ENCODE measurements around the gene FGD4. TPM values are rescaled to one million over a fixed set of nuclear protein-coding genes. Genes with fewer than 3 reads are reported as not detected.

The FGD4 gene
- total RNA-seq, 1 donor from 2014 or later, result 1.7 TPM

GRCh38 chr12:32419520-32419960 lies 20.2 kb downstream of the FGD4 start:
- intact Hi-C loops (cut with micrococcal nuclease), result no loop called here
- no peak overlapping the region for H3K27ac Mint-ChIP-seq
- no peak overlapping the region for H3K4me3 Mint-ChIP-seq (ENCODE audit: low read depth)
- no peak for DNase-seq (ENCODE audit: low spot score)
- H3K4me1 Mint-ChIP-seq (ENCODE audit: low read depth), result no peaks in the 10 kb centered on the region
- no peaks in the 10 kb centered on the region for H3K27me3 Mint-ChIP-seq (ENCODE audit: low read depth)
- no peaks in the 10 kb centered on the region for H3K9me3 Mint-ChIP-seq
- no peaks in the 10 kb centered on the region for H3K36me3 Mint-ChIP-seq (ENCODE audit: low read depth)

- no peaks in the 10 kb centered on the region for H3K36me3 Mint-ChIP-seq (ENCODE audit: low read depth)
- H3K27ac Mint-ChIP-seq, result no peak overlapping the region
- H3K4me1 Mint-ChIP-seq (ENCODE audit: low read depth), result no peaks in the 10 kb centered on the region
- H3K9me3 Mint-ChIP-seq, result no peaks in the 10 kb centered on the region
- H3K27me3 Mint-ChIP-seq (ENCODE audit: low read depth), result no peaks in the 10 kb centered on the region
- intact Hi-C loops (cut with micrococcal nuclease), result no loop called here
- no peak for DNase-seq (ENCODE audit: low spot score)
- no peak overlapping the region for H3K4me3 Mint-ChIP-seq (ENCODE audit: low read depth)
Measured at GRCh38 chr12:32420356-32420755, 21.0 kb downstream of the FGD4 start.

GRCh38 chr12:32423559-32423958 lies 24.2 kb downstream of the FGD4 start:
- Mint-ChIP-seq H3K4me3 (ENCODE audit: low read depth) (no peak overlapping the region), H3K4me1 (ENCODE audit: low read depth) (no peaks in the 10 kb centered on the region), H3K36me3 (ENCODE audit: low read depth) (no peaks in the 10 kb centered on the region), H3K9me3 (peaks cover 17% of the 10 kb centered on the region), H3K27ac (no peak overlapping the region), H3K27me3 (ENCODE audit: low read depth) (peaks cover 3% of the 10 kb centered on the region)
- intact Hi-C loops (cut with micrococcal nuclease), result no loop called here
- no peak for DNase-seq (ENCODE audit: low spot score)

- DNase-seq (ENCODE audit: low spot score), result no peak
- intact Hi-C loops (cut with micrococcal nuclease), result no loop called here
- H3K9me3 Mint-ChIP-seq, result peaks cover 19% of the 10 kb centered on the region
- H3K4me3 Mint-ChIP-seq (ENCODE audit: low read depth), result no peak overlapping the region
- H3K27me3 Mint-ChIP-seq (ENCODE audit: low read depth), result peaks cover 11% of the 10 kb centered on the region
- H3K4me1 Mint-ChIP-seq (ENCODE audit: low read depth), result no peaks in the 10 kb centered on the region
- no peaks in the 10 kb centered on the region for H3K36me3 Mint-ChIP-seq (ENCODE audit: low read depth)
- H3K27ac Mint-ChIP-seq, result no peak overlapping the region
Measured at GRCh38 chr12:32431025-32431424, 31.7 kb downstream of the FGD4 start.

- H3K36me3 Mint-ChIP-seq (ENCODE audit: low read depth), result no peaks in the 10 kb centered on the region
- no peak for DNase-seq (ENCODE audit: low spot score)
- no peak overlapping the region for H3K27ac Mint-ChIP-seq
- no peaks in the 10 kb centered on the region for H3K4me1 Mint-ChIP-seq (ENCODE audit: low read depth)
- H3K9me3 Mint-ChIP-seq, result no peaks in the 10 kb centered on the region
- no peak overlapping the region for H3K4me3 Mint-ChIP-seq (ENCODE audit: low read depth)
- intact Hi-C loops (cut with micrococcal nuclease), result no loop called here
- H3K27me3 Mint-ChIP-seq (ENCODE audit: low read depth), result peaks cover 4% of the 10 kb centered on the region
Measured at GRCh38 chr12:32435921-32436705, 36.8 kb downstream of the FGD4 start.

GRCh38 chr12:32437095-32437515 lies 37.7 kb downstream of the FGD4 start:
- no peaks in the 10 kb centered on the region for H3K4me1 Mint-ChIP-seq (ENCODE audit: low read depth)
- intact Hi-C loops (cut with micrococcal nuclease), result no loop called here
- H3K27ac Mint-ChIP-seq, result no peak overlapping the region
- DNase-seq (ENCODE audit: low spot score), result no peak
- H3K27me3 Mint-ChIP-seq (ENCODE audit: low read depth), result peaks cover 4% of the 10 kb centered on the region
- H3K36me3 Mint-ChIP-seq (ENCODE audit: low read depth), result no peaks in the 10 kb centered on the region
- no peaks in the 10 kb centered on the region for H3K9me3 Mint-ChIP-seq
- H3K4me3 Mint-ChIP-seq (ENCODE audit: low read depth), result no peak overlapping the region

GRCh38 chr12:32440120-32440865 lies 40.9 kb downstream of the FGD4 start:
- DNase-seq (ENCODE audit: low spot score), result no peak
- intact Hi-C loops (cut with micrococcal nuclease), result no loop called here
- H3K27ac Mint-ChIP-seq, result no peak overlapping the region
- H3K9me3 Mint-ChIP-seq, result no peaks in the 10 kb centered on the region
- no peaks in the 10 kb centered on the region for H3K4me1 Mint-ChIP-seq (ENCODE audit: low read depth)
- no peaks in the 10 kb centered on the region for H3K36me3 Mint-ChIP-seq (ENCODE audit: low read depth)
- peaks cover 4% of the 10 kb centered on the region for H3K27me3 Mint-ChIP-seq (ENCODE audit: low read depth)
- no peak overlapping the region for H3K4me3 Mint-ChIP-seq (ENCODE audit: low read depth)

GRCh38 chr12:32443491-32443890 lies 44.1 kb downstream of the FGD4 start:
- no peak for DNase-seq (ENCODE audit: low spot score)
- H3K27ac Mint-ChIP-seq, result no peak overlapping the region
- peaks cover 4% of the 10 kb centered on the region for H3K4me1 Mint-ChIP-seq (ENCODE audit: low read depth)
- no peaks in the 10 kb centered on the region for H3K36me3 Mint-ChIP-seq (ENCODE audit: low read depth)
- no peaks in the 10 kb centered on the region for H3K27me3 Mint-ChIP-seq (ENCODE audit: low read depth)
- no peak overlapping the region for H3K4me3 Mint-ChIP-seq (ENCODE audit: low read depth)
- H3K9me3 Mint-ChIP-seq, result no peaks in the 10 kb centered on the region
- intact Hi-C loops (cut with micrococcal nuclease), result no loop called here

- no peak for DNase-seq (ENCODE audit: low spot score)
- intact Hi-C loops (cut with micrococcal nuclease), result no loop called here
- no peak overlapping the region for H3K4me3 Mint-ChIP-seq (ENCODE audit: low read depth)
- peaks cover 9% of the 10 kb centered on the region for H3K4me1 Mint-ChIP-seq (ENCODE audit: low read depth)
- no peaks in the 10 kb centered on the region for H3K27me3 Mint-ChIP-seq (ENCODE audit: low read depth)
- no peaks in the 10 kb centered on the region for H3K9me3 Mint-ChIP-seq
- H3K36me3 Mint-ChIP-seq (ENCODE audit: low read depth), result no peaks in the 10 kb centered on the region
- H3K27ac Mint-ChIP-seq, result no peak overlapping the region
Measured at GRCh38 chr12:32444895-32445294, 45.5 kb downstream of the FGD4 start.

- no peak overlapping the region for H3K4me3 Mint-ChIP-seq (ENCODE audit: low read depth)
- no peaks in the 10 kb centered on the region for H3K36me3 Mint-ChIP-seq (ENCODE audit: low read depth)
Measured at GRCh38 chr12:32445356-32445755, 46.0 kb downstream of the FGD4 start.

GRCh38 chr12:32446316-32447119 lies 47.2 kb downstream of the FGD4 start:
- Mint-ChIP-seq H3K4me1 (ENCODE audit: low read depth) (peaks cover 9% of the 10 kb centered on the region), H3K36me3 (ENCODE audit: low read depth) (no peaks in the 10 kb centered on the region), H3K4me3 (ENCODE audit: low read depth) (no peak overlapping the region), H3K27ac (no peak overlapping the region), H3K9me3 (no peaks in the 10 kb centered on the region), H3K27me3 (ENCODE audit: low read depth) (no peaks in the 10 kb centered on the region)
- intact Hi-C loops (cut with micrococcal nuclease), result no loop called here
- no peak for DNase-seq (ENCODE audit: low spot score)

More at GRCh38 chr12:32445356-32445755, 46.0 kb downstream of the FGD4 start:
- no peak for DNase-seq (ENCODE audit: low spot score)
- no peak overlapping the region for H3K27ac Mint-ChIP-seq
- peaks cover 9% of the 10 kb centered on the region for H3K4me1 Mint-ChIP-seq (ENCODE audit: low read depth)
- intact Hi-C loops (cut with micrococcal nuclease), result no loop called here
- H3K27me3 Mint-ChIP-seq (ENCODE audit: low read depth), result no peaks in the 10 kb centered on the region
- no peaks in the 10 kb centered on the region for H3K9me3 Mint-ChIP-seq

- Mint-ChIP-seq H3K4me3 (ENCODE audit: low read depth) (no peak overlapping the region), H3K9me3 (no peaks in the 10 kb centered on the region), H3K27ac (no peak overlapping the region), H3K27me3 (ENCODE audit: low read depth) (no peaks in the 10 kb centered on the region), H3K36me3 (ENCODE audit: low read depth) (no peaks in the 10 kb centered on the region), H3K4me1 (ENCODE audit: low read depth) (peaks cover 9% of the 10 kb centered on the region)
- intact Hi-C loops (cut with micrococcal nuclease), result no loop called here
- no peak for DNase-seq (ENCODE audit: low spot score)
Measured at GRCh38 chr12:32448586-32448985, 49.2 kb downstream of the FGD4 start.

All from activated T-helper 2 cell treated with anti-CD3 and anti-CD28 coated beads, Interferon-gamma antibody, Interleukin-2, Interleukin-4, amounts not matched to agents 10 μg/mL and 5 μg/mL and 100 μg/mL, durations not matched to agents 14 hours and 24 hours and 36 hours (primary cell).